ENCODE measurements around the gene ADA. TPM values are rescaled to one million over a fixed set of nuclear protein-coding genes. Genes with fewer than 3 reads are reported as not detected.

The ADA gene
- total and polyA plus RNA-seq, 2 of the 13 experiments (the other 11 are each of a cell fraction or from before 2014, with no cell fraction given): 2.5 to 11.3 TPM

DNA sequence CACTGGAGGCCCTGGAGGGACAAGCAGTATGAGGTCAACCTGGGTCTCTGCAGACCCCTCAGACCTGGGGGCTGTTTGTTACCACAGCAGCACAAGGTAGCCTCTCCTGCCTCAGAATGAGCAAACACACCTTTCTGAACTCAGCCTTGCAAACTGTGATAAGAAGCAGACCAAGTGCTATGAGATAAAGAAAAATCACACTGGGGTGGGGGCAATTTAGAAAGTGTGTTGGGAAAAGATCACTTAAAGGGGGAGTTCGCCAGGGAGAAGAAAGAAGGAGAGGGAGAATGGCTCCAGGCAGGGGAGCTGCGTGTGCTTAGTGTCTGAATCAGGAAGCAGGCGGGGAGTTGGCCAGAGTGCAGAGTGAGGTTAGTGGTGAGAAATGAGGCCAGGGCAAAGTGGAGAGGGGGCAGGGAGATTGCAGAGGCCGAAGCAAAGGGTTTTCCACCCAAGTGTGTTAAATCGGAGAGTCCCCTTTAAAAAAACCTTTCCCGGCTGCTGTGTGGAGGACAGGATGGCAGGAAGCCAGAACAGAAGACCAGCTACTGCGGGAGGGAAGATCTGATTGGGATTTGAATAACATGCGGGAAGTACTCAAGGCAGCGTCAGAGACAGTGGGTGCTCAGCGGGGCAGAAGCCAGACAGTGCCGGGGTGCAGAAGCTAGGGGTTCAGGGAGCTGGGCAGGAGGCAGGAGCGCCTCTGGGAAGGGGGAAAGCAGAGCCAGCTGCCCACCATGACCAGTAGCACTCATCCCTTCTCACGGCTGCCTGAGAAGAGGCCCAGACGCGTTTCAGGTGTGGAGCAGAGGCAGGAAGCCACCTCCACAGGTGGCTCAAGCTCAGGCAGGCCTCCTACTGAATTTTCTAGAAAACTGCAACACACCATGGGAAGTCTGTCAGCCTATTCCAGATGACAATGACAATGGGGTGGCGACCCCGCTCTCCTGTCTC lies 9.0 kb downstream of the ADA start (continued):
- TF ChIP-seq, protein P1, sequence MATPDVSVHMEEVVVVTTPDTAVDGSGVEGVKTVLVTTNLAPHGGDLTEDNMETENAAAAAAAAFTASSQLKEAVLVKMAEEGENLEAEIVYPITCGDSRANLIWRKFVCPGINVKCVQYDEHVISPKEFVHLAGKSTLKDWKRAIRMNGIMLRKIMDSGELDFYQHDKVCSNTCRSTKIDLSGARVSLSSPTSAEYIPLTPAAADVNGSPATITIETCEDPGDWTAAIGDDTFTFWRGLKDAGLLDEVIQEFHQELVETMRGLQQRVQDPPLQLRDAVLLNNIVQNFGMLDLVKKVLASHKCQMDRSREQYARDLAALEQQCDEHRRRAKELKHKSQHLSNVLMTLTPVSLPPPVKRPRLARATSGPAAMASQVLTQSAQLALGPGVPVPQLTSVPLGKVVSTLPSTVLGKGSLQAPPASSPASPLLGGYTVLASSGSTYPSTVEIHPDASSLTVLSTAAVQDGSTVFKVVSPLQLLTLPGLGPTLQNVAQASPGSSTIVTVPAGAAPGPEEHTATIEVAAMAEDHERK (CRISPR knock-in tag; IDR thresholded peaks at IDR 0.05; ENCODE audit: low read depth): no peak
- TF ChIP-seq ZNF329 (CRISPR knock-in tag; IDR thresholded peaks at IDR 0.05; ENCODE audit: low read depth) (no peak), ZNF572 (CRISPR knock-in tag; IDR thresholded peaks at IDR 0.05) (peak; percentile 80; the same call in 1 of the 2 replicates), ZNF883 (CRISPR knock-in tag; IDR thresholded peaks at IDR 0.05; ENCODE audit: not compliant biosample characterization) (no peak), GFI1 (CRISPR knock-in tag; IDR thresholded peaks at IDR 0.05; ENCODE audit: borderline replicate concordance) (0 out of 2 replicates have a peak, but pooled peaks have one; percentile 34), ZNF777 (CRISPR knock-in tag; IDR thresholded peaks at IDR 0.05) (no peak), JARID2 (CRISPR knock-in tag; IDR thresholded peaks at IDR 0.05; ENCODE audit: insufficient replicate concordance) (no peak), KDM2A (CRISPR knock-in tag; IDR thresholded peaks at IDR 0.05; ENCODE audit: borderline replicate concordance, low read depth) (no peak), NCOA1 (CRISPR knock-in tag; IDR thresholded peaks at IDR 0.05) (no peak), RAD51 (IDR thresholded peaks at IDR 0.05; ENCODE audit: borderline replicate concordance) (no peak), PCBP2 (optimal IDR thresholded peaks at IDR 0.05; ENCODE audit: low read depth, low read length, poor library complexity, severe bottlenecking) (no peak), ZNF547 (CRISPR knock-in tag; IDR thresholded peaks at IDR 0.05) (0 out of 2 replicates have a peak, but pooled peaks have one; percentile 29), HOXA5 (CRISPR knock-in tag; IDR thresholded peaks at IDR 0.05) (no peak), ZFP41 (CRISPR knock-in tag; IDR thresholded peaks at IDR 0.05; ENCODE audit: borderline replicate concordance) (peak; percentile 32; the same call in 1 of the 2 replicates), ISL2 (CRISPR knock-in tag; IDR thresholded peaks at IDR 0.05) (no peak), TOE1 (CRISPR knock-in tag; IDR thresholded peaks at IDR 0.05) (no peak)
- TF ChIP-seq, protein P2, sequence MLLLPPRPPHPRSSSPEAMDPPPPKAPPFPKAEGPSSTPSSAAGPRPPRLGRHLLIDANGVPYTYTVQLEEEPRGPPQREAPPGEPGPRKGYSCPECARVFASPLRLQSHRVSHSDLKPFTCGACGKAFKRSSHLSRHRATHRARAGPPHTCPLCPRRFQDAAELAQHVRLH (CRISPR knock-in tag; IDR thresholded peaks at IDR 0.05; ENCODE audit: borderline replicate concordance, low read depth): 0 out of 2 replicates have a peak, but pooled peaks have one; percentile 11
- TF ChIP-seq, protein P3, sequence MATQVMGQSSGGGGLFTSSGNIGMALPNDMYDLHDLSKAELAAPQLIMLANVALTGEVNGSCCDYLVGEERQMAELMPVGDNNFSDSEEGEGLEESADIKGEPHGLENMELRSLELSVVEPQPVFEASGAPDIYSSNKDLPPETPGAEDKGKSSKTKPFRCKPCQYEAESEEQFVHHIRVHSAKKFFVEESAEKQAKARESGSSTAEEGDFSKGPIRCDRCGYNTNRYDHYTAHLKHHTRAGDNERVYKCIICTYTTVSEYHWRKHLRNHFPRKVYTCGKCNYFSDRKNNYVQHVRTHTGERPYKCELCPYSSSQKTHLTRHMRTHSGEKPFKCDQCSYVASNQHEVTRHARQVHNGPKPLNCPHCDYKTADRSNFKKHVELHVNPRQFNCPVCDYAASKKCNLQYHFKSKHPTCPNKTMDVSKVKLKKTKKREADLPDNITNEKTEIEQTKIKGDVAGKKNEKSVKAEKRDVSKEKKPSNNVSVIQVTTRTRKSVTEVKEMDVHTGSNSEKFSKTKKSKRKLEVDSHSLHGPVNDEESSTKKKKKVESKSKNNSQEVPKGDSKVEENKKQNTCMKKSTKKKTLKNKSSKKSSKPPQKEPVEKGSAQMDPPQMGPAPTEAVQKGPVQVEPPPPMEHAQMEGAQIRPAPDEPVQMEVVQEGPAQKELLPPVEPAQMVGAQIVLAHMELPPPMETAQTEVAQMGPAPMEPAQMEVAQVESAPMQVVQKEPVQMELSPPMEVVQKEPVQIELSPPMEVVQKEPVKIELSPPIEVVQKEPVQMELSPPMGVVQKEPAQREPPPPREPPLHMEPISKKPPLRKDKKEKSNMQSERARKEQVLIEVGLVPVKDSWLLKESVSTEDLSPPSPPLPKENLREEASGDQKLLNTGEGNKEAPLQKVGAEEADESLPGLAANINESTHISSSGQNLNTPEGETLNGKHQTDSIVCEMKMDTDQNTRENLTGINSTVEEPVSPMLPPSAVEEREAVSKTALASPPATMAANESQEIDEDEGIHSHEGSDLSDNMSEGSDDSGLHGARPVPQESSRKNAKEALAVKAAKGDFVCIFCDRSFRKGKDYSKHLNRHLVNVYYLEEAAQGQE (IDR thresholded peaks at IDR 0.05; ENCODE audit: borderline replicate concordance in 1 of 2, low read depth in 1 of 2, low read length in 2 of 2): no peak
- TF ChIP-seq, protein P4, sequence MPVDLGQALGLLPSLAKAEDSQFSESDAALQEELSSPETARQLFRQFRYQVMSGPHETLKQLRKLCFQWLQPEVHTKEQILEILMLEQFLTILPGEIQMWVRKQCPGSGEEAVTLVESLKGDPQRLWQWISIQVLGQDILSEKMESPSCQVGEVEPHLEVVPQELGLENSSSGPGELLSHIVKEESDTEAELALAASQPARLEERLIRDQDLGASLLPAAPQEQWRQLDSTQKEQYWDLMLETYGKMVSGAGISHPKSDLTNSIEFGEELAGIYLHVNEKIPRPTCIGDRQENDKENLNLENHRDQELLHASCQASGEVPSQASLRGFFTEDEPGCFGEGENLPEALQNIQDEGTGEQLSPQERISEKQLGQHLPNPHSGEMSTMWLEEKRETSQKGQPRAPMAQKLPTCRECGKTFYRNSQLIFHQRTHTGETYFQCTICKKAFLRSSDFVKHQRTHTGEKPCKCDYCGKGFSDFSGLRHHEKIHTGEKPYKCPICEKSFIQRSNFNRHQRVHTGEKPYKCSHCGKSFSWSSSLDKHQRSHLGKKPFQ (CRISPR knock-in tag; IDR thresholded peaks at IDR 0.05; ENCODE audit: insufficient replicate concordance): no peak
- TF ChIP-seq, protein P5, sequence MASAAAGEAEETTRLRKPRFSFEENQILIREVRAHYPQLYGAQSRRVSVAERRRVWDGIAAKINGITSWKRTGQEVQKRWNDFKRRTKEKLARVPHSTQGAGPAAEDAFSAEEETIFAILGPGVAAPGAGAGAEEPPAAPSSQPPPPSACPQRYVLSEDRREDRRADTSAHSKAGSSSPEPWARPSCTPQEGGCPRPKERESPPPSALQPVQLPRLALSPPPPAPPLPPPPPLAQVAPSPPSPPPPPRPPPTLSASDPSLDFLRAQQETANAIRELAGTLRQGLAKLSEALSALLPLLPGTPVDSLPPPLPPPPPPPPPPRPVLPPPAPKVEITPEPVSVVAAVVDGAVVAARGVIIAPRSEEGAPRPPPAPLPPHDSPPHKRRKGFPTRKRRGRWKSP (CRISPR knock-in tag; IDR thresholded peaks at IDR 0.05): 0 out of 2 replicates have a peak, but pooled peaks have one; percentile 9

Measured in HepG2 (cell line).